Right lobe of liver (tissue), 6 donors: Measurements from ENCODE around the gene TRAPPC4. TPM values are rescaled to one million over a fixed set of nuclear protein-coding genes. Genes with fewer than 3 reads are reported as not detected.
A peak's percentile ranks its signal among the peaks of the same experiment; 100 is the strongest.

Experiments used
- ATAC-seq, 4 donors: fragments of 200-7000 bp; cut with Tn5 transposase; one replicate each; pipeline ENCODE4 v1.9.1; 2020; ENCODE audit warnings: mild to moderate bottlenecking in 4 of 4, moderate library complexity in 4 of 4
- DNase-seq, 3 donors: peaks; one replicate each; pipeline ENCODE4 v3.0.0-alpha.2; 2020
- H3K27ac ChIP-seq, 3 donors: fragments of 200-600 bp; one replicate each; pipeline ENCODE4 v1.8.0; 2022
- H3K27me3 ChIP-seq, 2 donors: fragments of 200-600 bp; one replicate each; pipeline ENCODE4 v1.8.0; 2022
- H3K36me3 ChIP-seq, 4 donors: fragments of 200-600 bp; sonication (generic) in 1 of 4; one replicate each; pipeline versions ENCODE4 v1.5.1 to v1.8.0; 2017 to 2022; ENCODE audit warnings: control low read depth in 1 of 4
- H3K4me1 ChIP-seq, 4 donors: fragments of 200-600 bp; sonication (generic) in 1 of 4; one replicate each; pipeline versions ENCODE4 v1.5.1 to v1.8.0; 2017 to 2022; ENCODE audit warnings: control low read depth in 1 of 4
- H3K4me3 ChIP-seq, 3 donors: fragments of 200-600 bp; one replicate each; pipeline ENCODE4 v1.8.0; 2022
- H3K9me3 ChIP-seq, 4 donors: fragments of 200-600 bp; sonication (generic) in 1 of 4; one replicate each; pipeline versions ENCODE4 v1.5.1 to v1.8.0; 2017 to 2022; ENCODE audit warnings: control low read depth in 1 of 4
- CTCF ChIP-seq, 4 donors: fragments of 200-600 bp in 3 of 4; fragments of 450-650 bp in 1 of 4; IDR thresholded peaks; one replicate each; pipeline versions ENCODE4 v1.5.1 to v1.8.0; 2016 to 2022; ENCODE audit warnings: antibody characterized with exemption in 4 of 4, mild to moderate bottlenecking in 2 of 4
- POLR2A ChIP-seq: fragments of 450-650 bp; IDR thresholded peaks from one replicate; pipeline ENCODE4 v1.6.1; 2017; ENCODE audit warnings: antibody characterized with exemption, mild to moderate bottlenecking
- WGBS: methylation state at CpG from one replicate; pipeline ENCODE4 v1.1.6; 2018; ENCODE audit warnings: low coverage, low lambda C conversion rate; ENCODE audit not compliant: insufficient coverage; ENCODE audit errors: missing lambda C conversion rate; 5-methylcytosine and 5-hydroxymethylcytosine counted together
- intact Hi-C, 2 donors: fragments of 100-400 bp; cut with DNase I; formaldehyde crosslinking; loops; one replicate each; pipeline versions ENCODE4 v1.11.2 to v1.14.1; 2022
- total RNA-seq, 6 experiments: library from RNA; depleted of rRNA in 2 of 6; stranded (reverse); fragments of >200 nt in 2 of 6; fragmentation: NEBNext Ultra II Directional in 3 of 6; extraction: Animal tissue kit (Norgen Biotek cat#: 25700) in 3 of 6; gene quantifications; one replicate each; pipeline versions ENCODE4 v1.1.0 to v1.2.4, GENCODE V29; 2016 to 2023
- donor health status: DM: no; HTN: yes; CAD: no.
- donor health status: DM: no; HTN: no; CAD: no.
- donor health status: DM: no; HTN: no; CAD: no.
- donor health status: DM: no; HTN: yes; CAD: no.
- donor health status: DM: no; HTN: yes; CAD: no.

The TRAPPC4 gene
- total RNA-seq, 6 experiments from 2014 or later = 17.2 to 46.3 (median 33.4) TPM

- H3K27me3 ChIP-seq = no peaks in the 10 kb centered on the region
- WGBS = 0% methylated on average over 2 of the region's 19 CpGs
- H3K4me1 ChIP-seq = peaks cover 0 to 13% (median 6%) of the 10 kb centered on the region in 4 donors
- DNase-seq (no peak), ATAC-seq (peak; percentile 16 to 35 (median 20))
- peak overlapping the region; percentile 90 to 97 (median 97) for H3K4me3 ChIP-seq
- intact Hi-C loops = no loop called here
- H3K36me3 ChIP-seq = peaks cover 0 to 30% (median 9%) of the 10 kb centered on the region in 4 donors
- TF ChIP-seq CTCF (IDR thresholded peaks at IDR 0.05) (no peak), POLR2A (no peak)
- no peaks in the 10 kb centered on the region for H3K9me3 ChIP-seq
- H3K27ac ChIP-seq = peak overlapping the region; percentile 46 to 71 (median 49)
These were observed 20.2 kb upstream of the TRAPPC4 start for GRCh38 chr11:118998388-118998717.

GRCh38 chr11:118998822-118999221 lies 19.7 kb upstream of the TRAPPC4 start:
- intact Hi-C loops = no loop called here
- no peak for ATAC-seq
- Histone ChIP-seq H3K36me3 (peaks cover 0 to 30% (median 10%) of the 10 kb centered on the region in 4 donors), H3K27me3 (no peaks in the 10 kb centered on the region), H3K4me1 (peaks cover 0 to 13% (median 6%) of the 10 kb centered on the region in 4 donors), H3K27ac (no peak overlapping the region), H3K4me3 (peak overlapping the region; percentile 90 to 97 (median 97)), H3K9me3 (no peaks in the 10 kb centered on the region)
- TF ChIP-seq CTCF (IDR thresholded peaks at IDR 0.05) (no peak), POLR2A (no peak)
- WGBS = 63% methylated on average over 6 of the region's 6 CpGs
- DNase-seq = no peak

GRCh38 chr11:119000906-119001305 lies 17.7 kb upstream of the TRAPPC4 start:
- H3K4me3 ChIP-seq = no peak overlapping the region
- no peak for DNase-seq
- H3K27ac ChIP-seq = no peak overlapping the region
- H3K4me1 ChIP-seq = peaks cover 0 to 13% (median 6%) of the 10 kb centered on the region in 4 donors
- no peak for TF ChIP-seq POLR2A
- TF ChIP-seq CTCF (IDR thresholded peaks at IDR 0.05) = no peak
- no peaks in the 10 kb centered on the region for H3K27me3 ChIP-seq
- no peaks in the 10 kb centered on the region for H3K9me3 ChIP-seq
- 56% methylated on average over 1 of the region's 1 CpG for WGBS
- H3K36me3 ChIP-seq = peaks cover 0 to 33% (median 15%) of the 10 kb centered on the region in 4 donors
- intact Hi-C loops = no loop called here
- no peak for ATAC-seq

GRCh38 chr11:119006656-119007055 lies 11.9 kb upstream of the TRAPPC4 start:
- Histone ChIP-seq H3K4me1 (no peaks in the 10 kb centered on the region), H3K27ac (no peak overlapping the region), H3K27me3 (no peaks in the 10 kb centered on the region), H3K9me3 (no peaks in the 10 kb centered on the region), H3K4me3 (no peak overlapping the region), H3K36me3 (peaks cover 0 to 28% (median 13%) of the 10 kb centered on the region in 4 donors)
- TF ChIP-seq CTCF (IDR thresholded peaks at IDR 0.05) (no peak), POLR2A (no peak)
- 94% methylated on average over 4 of the region's 4 CpGs for WGBS
- intact Hi-C loops = no loop called here
- ATAC-seq (no peak), DNase-seq (no peak)
